ENCODE results near the gene BPIFB2.

BPIFB2 gene

DNA sequence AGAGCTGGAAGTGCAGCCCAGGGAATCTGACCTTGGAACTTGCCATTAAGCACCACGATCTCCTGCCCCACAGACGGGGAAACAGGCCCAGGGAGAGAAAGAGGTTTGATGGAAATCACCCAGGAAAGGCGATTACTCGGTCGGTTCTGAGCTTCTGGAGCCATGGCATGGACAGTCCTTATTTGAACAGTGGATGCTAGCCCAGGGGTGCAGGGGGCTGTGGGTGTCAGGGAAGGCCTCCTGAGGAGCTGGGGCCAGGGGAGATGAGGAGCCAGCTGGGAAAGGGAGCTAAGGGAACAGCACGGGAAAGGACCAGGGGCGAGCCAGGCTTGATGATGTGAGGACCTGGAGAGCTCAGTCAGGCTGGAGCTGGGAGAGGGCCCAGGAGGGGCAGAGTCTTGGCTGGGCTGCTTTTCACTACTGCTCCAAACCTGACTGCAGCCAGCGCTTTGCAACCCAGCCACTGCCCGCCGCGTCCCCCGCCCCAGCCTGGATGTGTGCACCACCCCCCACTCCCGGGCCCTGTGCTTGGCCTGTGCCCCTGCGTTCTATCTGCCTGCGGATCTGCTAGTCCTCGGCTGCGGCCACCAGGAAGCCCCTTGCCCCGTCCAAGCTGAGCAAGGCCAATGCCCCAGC is 21.1 kb upstream of the BPIFB2 start:
- DNase-seq (ENCODE audit: low read depth), result no peak

DNA sequence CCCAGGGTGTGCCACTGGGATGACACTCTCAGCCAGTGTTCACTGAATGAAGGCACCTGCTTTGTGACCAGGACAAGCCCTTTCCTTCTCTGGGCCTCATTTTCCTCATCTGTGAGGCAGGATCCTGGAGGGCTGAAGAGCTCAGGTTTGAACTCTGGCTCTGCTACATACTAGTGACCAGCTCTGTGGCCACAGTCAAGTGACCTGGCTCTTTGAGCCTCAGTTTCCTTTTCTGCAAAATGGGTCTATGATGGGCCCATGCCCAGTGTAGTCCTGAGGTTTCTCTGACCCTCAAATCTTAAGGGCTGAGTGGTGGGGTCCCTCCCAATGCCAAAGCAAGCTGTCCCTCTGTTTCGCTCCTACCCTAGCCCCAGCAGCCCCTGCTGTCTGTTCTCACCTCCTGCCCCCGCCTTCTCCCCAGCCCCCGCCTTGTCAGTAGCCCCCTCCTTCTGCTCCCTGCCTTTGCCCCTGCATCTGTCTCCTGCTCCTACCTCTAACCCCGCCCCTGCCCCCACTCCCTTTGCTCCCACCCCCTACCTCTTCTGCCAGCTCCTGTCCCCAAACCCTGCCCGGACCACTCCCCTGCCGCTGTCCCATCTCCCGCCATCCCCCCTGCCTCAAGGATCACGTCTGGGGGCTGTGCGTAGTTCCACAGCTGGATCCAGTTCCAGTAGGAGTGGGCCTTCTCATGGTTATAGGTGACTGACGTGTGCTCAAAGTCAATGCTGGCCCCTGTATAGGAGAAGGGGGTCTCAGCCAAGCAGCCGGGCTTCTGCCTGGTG is 20.3 kb upstream of the BPIFB2 start:
- DNase-seq (ENCODE audit: low read depth), result no peak

- DNase-seq (ENCODE audit: low read depth), result no peak
These were observed 19.5 kb upstream of the BPIFB2 start for GRCh38 chr20:32988008-32988407.

- no peak for DNase-seq (ENCODE audit: low read depth)
These were observed 17.8 kb upstream of the BPIFB2 start for GRCh38 chr20:32989507-32990283.

GRCh38 chr20:32990426-32990825 is 17.1 kb upstream of the BPIFB2 start:
- no peak for DNase-seq (ENCODE audit: low read depth)

- no peak for DNase-seq (ENCODE audit: low read depth)
These were observed 16.1 kb upstream of the BPIFB2 start for GRCh38 chr20:32991383-32991782.

DNA sequence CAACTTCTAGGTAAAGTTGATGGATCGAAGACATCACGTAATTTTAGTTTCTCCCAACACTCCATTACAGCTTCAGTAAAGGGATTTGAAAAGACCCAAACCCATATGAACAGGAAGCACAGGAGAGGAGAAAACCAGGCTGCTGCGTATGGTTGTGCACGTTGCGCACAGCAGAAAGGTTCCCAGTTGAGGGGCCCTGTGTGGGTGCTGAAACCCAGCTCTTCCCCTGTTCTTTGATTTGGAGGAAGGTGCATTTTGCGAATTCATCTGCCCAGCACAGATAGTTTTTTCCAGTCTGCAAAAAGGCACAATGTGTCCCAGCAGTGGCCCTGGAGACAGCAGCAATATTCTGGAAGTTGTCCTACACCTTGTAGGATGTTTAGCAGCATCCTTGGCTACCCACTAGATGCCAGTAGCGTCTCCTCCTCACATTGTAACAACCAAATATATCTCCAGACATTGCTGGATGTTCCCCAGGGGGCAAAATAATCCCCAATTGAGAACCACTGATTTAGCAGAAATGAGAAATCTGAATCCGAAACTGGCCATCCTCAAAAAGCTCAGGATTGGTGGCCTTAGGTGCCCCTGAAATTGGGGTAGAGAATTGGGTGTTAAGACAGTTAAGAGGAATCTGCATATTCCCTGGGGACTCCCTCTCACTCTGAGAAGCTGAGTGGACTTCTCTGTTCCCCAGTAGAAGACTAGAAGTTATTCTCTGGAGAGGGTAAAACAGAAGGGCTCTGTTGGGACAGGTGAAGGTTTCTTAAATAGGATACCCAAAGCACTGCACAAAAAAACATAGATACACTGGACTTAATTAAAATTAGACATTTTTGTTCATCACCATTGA is 15.5 kb upstream of the BPIFB2 start:
- DNase-seq (ENCODE audit: low read depth), result no peak

DNA sequence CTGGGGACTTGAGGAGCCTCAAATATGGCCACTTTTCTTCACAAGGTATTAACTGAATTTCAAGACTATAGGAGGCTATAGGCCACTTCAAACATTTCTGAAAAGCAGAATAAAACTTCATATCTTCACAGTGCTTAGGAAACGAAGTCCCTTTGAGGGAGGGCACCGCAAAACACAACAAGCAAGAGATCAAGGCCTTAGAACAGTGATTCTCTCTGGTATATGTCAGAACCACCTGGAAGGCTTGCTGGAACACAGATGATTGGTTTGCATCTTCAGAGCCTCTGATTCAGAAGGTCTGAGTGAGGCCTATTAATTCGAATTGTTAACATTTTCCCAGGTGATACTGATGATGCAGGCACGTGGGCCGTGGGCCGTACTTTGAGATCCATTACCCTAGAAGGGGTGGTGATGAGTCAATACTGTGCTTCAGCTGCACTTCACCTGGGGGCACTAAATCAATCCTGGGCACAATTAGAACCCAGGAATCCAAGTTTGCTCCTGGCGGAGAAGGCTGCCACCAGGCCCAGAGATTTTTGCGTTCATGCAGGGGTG is 13.9 kb upstream of the BPIFB2 start:
- no peak for DNase-seq (ENCODE audit: low read depth)

- no peak for DNase-seq (ENCODE audit: low read depth)
These were observed 11.7 kb upstream of the BPIFB2 start for GRCh38 chr20:32995802-32996201.

- DNase-seq (ENCODE audit: low read depth), result no peak
These were observed 10.1 kb upstream of the BPIFB2 start for GRCh38 chr20:32997431-32997830.

DNA sequence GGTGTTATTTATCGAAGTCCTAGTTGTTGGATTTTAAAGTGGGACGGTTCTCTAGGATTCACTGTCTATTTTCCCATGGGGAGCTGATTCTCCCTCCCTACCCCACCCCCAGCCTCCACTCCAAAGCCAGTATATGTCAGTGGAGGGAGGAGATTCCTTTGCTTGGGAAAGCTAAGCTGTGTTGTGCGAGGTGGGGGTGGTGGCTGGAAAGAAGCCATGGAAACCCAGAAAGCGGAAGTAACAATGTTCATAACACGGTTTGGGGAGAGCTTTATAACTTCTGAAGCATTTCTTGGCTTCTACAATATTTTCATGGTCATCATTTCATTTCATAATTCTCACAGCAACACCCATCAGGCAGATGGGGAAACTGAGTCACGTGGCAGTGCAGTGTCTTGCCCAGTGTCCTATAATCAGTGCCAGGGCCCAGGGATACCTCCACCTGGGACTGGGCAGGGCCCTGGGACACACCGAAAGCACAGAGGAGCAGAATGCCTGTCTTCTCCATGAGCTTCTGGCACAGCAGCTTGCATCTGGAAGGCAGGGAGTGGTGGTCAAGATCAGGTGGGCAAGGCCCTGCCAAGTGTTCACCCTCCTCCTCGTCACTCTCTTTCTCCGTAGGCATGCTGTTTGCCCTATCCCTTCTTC is 7.8 kb upstream of the BPIFB2 start:
- DNase-seq (ENCODE audit: low read depth), result no peak

DNA sequence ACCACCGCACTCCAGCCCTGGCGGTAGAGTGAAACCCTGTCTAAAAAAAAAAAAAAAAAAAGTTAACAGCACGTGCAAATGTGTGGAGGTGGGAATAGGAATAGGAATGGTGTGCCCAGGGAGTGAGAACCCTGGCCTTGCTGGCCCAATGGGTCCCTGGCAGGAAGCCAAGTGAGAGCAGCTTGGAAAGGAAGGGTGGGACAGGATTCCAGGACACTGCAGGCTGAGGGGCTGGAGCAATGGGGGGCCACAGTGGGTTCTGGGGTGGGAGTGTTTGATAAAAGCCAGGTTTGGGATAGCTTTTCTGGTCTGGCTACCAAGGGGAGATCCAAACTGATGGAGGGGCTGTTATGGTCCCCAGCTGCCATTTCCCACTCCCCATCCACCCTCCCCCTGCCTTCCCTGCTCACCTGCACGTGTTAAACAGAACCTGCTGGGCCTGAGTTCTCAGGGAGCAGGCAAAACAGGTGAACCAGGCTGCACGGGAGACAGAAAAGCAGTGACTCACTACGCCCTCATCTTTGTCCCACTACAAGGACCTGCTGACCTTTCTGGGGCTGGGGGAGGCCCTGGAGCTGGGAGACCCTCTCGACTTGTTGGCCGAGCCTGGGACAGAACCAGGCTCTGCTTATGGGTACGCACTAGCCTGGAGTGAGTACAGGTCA is 6.6 kb upstream of the BPIFB2 start:
- no peak for DNase-seq (ENCODE audit: low read depth)

DNA sequence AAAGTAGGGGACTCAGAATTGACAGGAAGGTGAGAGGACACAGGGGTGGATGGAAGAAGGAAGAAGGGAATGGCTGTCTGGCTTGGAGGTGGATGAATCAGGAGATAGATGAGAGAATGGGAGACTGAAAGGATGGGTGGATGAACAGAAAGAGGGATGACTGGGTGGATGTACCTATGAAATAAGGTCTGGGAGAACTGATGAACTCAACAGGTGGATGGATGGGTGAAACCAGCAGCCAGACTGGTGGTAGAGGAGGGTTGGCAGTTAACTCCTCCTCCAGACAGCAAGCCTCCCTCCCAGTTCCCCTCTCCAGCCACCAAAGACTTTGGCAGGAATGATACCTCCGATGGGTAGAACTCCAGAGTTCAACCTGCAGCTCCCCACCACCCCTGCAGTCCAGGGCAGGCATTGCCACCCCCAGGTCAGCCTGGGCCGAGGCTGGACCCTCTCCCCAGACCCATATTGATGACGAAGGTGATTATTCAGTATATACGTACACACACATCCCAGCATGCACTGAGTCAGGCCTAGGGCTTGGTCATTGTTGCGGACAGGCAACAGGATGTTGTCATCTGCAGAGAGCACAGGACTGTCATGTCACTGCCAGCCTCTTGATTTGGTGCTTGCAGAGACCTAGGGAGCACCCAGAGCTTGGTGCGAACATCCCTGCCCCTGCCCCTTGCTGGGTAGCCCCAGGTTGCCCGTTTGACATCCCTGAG is 5.3 kb upstream of the BPIFB2 start:
- no peak for DNase-seq (ENCODE audit: low read depth)

- DNase-seq (ENCODE audit: low read depth), result no peak
These were observed 3.3 kb upstream of the BPIFB2 start, which contains the start of gene SUN5 for GRCh38 chr20:33004141-33004751. Gene SUN5, minus strand, starts transcription at chr20:33004433. Its CDS starts 93 bp downstream, at chr20:33004340.

- DNase-seq (ENCODE audit: low read depth), result no peak
These were observed 2.4 kb upstream of the BPIFB2 start for GRCh38 chr20:33005132-33005566.

DNA sequence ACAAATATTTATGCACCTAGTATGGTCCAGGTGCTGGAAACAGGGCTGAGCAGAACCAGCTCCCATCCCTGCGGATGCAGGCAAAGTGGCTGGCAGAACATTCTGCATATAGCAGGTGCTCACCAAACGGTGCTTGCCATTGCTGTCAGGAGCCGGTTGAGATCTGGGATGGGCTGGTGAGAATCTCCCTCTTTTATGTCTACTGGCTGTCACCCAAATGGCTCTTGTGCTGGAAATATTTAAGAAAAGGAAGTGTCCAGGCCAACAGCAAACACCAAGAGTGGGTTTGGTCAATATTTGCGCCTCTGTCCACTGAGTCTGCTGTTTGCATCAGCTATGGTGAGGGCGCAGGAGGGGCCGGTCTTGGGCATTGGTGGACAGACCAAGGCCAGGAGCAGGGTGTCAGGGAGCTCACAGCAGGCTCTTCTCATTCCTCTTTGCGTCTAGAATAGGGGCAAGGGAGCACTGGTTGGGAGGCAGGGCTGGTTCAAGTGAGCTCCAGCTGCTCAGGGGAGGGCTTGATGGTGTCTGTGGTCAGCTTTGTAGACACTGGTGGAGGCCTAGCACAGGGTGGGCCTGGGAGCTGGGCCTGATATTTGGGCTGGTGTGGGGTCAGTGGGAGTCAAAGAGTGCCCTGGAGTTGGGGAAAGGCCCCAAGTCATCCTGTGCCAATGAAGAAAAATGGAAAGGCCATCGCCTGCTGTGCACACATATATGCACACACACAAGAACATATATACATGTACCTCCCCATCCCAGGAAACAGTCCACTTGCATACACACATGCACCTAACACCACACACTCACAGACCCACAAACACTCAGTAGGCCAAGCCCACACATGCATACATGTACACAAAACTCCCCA is 1.4 kb upstream of the BPIFB2 start:
- DNase-seq (ENCODE audit: low read depth), result no peak

GRCh38 chr20:33006776-33007375 is 628 bp upstream of the BPIFB2 start:
- no peak for DNase-seq (ENCODE audit: low read depth)
